ENCODE measurements around the gene FAM216B. TPM values are rescaled to one million over a fixed set of nuclear protein-coding genes. Genes with fewer than 3 reads are reported as not detected.
"Not testable (repeated sequence)": the region's sequence is repeated elsewhere in the genome, so short reads cannot be mapped to it uniquely, and the experiment has no call there.

FAM216B gene
- total RNA-seq = not detected in 2 replicates

GRCh38 chr13:42781352-42781751 is at the start of gene FAM216B:
Gene FAM216B (plus strand): TSS chr13:42781584. CDS start chr13:42784068, 2,484 bp downstream.
- no peak for DNase-seq

GRCh38 chr13:42732073-42732472 is 49.3 kb upstream of the FAM216B start:
- DNase-seq = no peak

- no peak for DNase-seq
Observed at GRCh38 chr13:42733046-42733445, 48.3 kb upstream of the FAM216B start.

GRCh38 chr13:42735010-42735409 is 46.4 kb upstream of the FAM216B start:
- no peak for DNase-seq

- DNase-seq = peak; percentile 32
Observed at GRCh38 chr13:42740753-42741152, 40.6 kb upstream of the FAM216B start.

GRCh38 chr13:42741914-42742313 is 39.5 kb upstream of the FAM216B start:
- DNase-seq = no peak

GRCh38 chr13:42745655-42746054 is 35.7 kb upstream of the FAM216B start:
- DNase-seq = no peak

GRCh38 chr13:42746866-42747265 is 34.5 kb upstream of the FAM216B start:
- DNase-seq = no peak

GRCh38 chr13:42747399-42747873 is 33.9 kb upstream of the FAM216B start:
- peak; percentile 0 for DNase-seq

- no peak for DNase-seq
Observed at GRCh38 chr13:42750794-42751193, 30.6 kb upstream of the FAM216B start.

GRCh38 chr13:42751693-42752092 is 29.7 kb upstream of the FAM216B start:
- no peak for DNase-seq

- DNase-seq = no peak
Observed at GRCh38 chr13:42752731-42753130, 28.7 kb upstream of the FAM216B start.

GRCh38 chr13:42753697-42754096 is 27.7 kb upstream of the FAM216B start:
- no peak for DNase-seq

GRCh38 chr13:42754801-42755510 is 26.4 kb upstream of the FAM216B start:
- no peak for DNase-seq

- no peak for DNase-seq
Observed at GRCh38 chr13:42757678-42758420, 23.5 kb upstream of the FAM216B start.

- no peak for DNase-seq
Observed at GRCh38 chr13:42758515-42758914, 22.9 kb upstream of the FAM216B start.

- DNase-seq = no peak
Observed at GRCh38 chr13:42760951-42761350, 20.4 kb upstream of the FAM216B start.

GRCh38 chr13:42762251-42762650 is 19.1 kb upstream of the FAM216B start:
- no peak for DNase-seq

- peak; percentile 35 for DNase-seq
Observed at GRCh38 chr13:42762917-42763316, 18.5 kb upstream of the FAM216B start.

GRCh38 chr13:42766016-42766415 is 15.4 kb upstream of the FAM216B start:
- DNase-seq = no peak

GRCh38 chr13:42769650-42770049 is 11.7 kb upstream of the FAM216B start:
- no peak for DNase-seq

- not testable (repeated sequence) for DNase-seq
Observed at GRCh38 chr13:42776558-42776957, 4.8 kb upstream of the FAM216B start.

- no peak for DNase-seq
Observed at GRCh38 chr13:42777467-42777866, 3.9 kb upstream of the FAM216B start.

- no peak for DNase-seq
Observed at GRCh38 chr13:42780044-42780443, 1.3 kb upstream of the FAM216B start.
